Measurements from ENCODE around the gene IGSF6.
"Not testable (repeated sequence)": the region's sequence is repeated elsewhere in the genome, so short reads cannot be mapped to it uniquely, and the experiment has no call there.

Gene IGSF6

GRCh38 chr16:21628121-21628726 lies 24.2 kb downstream of the IGSF6 start:
- no peak for DNase-seq

GRCh38 chr16:21626659-21627277 lies 25.6 kb downstream of the IGSF6 start:
- DNase-seq, result no peak

GRCh38 chr16:21625026-21625425 lies 27.4 kb downstream of the IGSF6 start:
- no peak for DNase-seq

- no peak for DNase-seq
Observed at GRCh38 chr16:21622545-21622944, 29.9 kb downstream of the IGSF6 start.

GRCh38 chr16:21620592-21620991 lies 31.8 kb downstream of the IGSF6 start:
- no peak for DNase-seq

GRCh38 chr16:21619765-21620425 lies 32.5 kb downstream of the IGSF6 start:
- DNase-seq, result no peak

GRCh38 chr16:21618281-21618680 lies 34.1 kb downstream of the IGSF6 start:
- no peak for DNase-seq

- no peak for DNase-seq
Observed at GRCh38 chr16:21617607-21618006, 34.8 kb downstream of the IGSF6 start.

- no peak for DNase-seq
Observed at GRCh38 chr16:21614896-21615295, 37.5 kb downstream of the IGSF6 start.

GRCh38 chr16:21613781-21614180 lies 38.6 kb downstream of the IGSF6 start:
- no peak for DNase-seq

GRCh38 chr16:21613361-21613760 lies 39.0 kb downstream of the IGSF6 start:
- no peak for DNase-seq

GRCh38 chr16:21611556-21612384 lies 40.6 kb downstream of the IGSF6 start:
- no peak for DNase-seq

GRCh38 chr16:21611198-21611555 lies 41.2 kb downstream of the IGSF6 start:
- no peak for DNase-seq

- no peak for DNase-seq
Observed at GRCh38 chr16:21610766-21611165, 41.6 kb downstream of the IGSF6 start.

- DNase-seq, result no peak
Observed at GRCh38 chr16:21610006-21610544, 42.3 kb downstream of the IGSF6 start.

GRCh38 chr16:21608639-21609328 lies 43.6 kb downstream of the IGSF6 start:
- no peak for DNase-seq

GRCh38 chr16:21605848-21606247 lies 46.6 kb downstream of the IGSF6 start:
- DNase-seq, result not testable (repeated sequence)

GRCh38 chr16:21603928-21604327 lies 48.5 kb downstream of the IGSF6 start:
- no peak for DNase-seq

- no peak for DNase-seq
Observed at GRCh38 chr16:21602785-21603184, 49.6 kb downstream of the IGSF6 start.

- DNase-seq, result peak; percentile 20
Observed at GRCh38 chr16:21600031-21600773, 52.2 kb downstream of the IGSF6 start.

- peak; percentile 95 for DNase-seq
Observed at GRCh38 chr16:21599122-21600030, 53.0 kb downstream of the IGSF6 start, which contains the start of gene METTL9. TSS of gene METTL9 (plus strand) at chr16:21599577. CDS start at chr16:21599734, 157 bp downstream.
